HG03565 (cell line): ENCODE measurements around the gene BUB3.

Experiments
- ATAC-seq: cut with Tn5 transposase; IDR thresholded peaks from one replicate; pipeline ENCODE4 v1.9.1; 2021; ENCODE audit warnings: mild to moderate bottlenecking, moderate library complexity; ENCODE audit not compliant: unreplicated experiment

BUB3 gene

DNA sequence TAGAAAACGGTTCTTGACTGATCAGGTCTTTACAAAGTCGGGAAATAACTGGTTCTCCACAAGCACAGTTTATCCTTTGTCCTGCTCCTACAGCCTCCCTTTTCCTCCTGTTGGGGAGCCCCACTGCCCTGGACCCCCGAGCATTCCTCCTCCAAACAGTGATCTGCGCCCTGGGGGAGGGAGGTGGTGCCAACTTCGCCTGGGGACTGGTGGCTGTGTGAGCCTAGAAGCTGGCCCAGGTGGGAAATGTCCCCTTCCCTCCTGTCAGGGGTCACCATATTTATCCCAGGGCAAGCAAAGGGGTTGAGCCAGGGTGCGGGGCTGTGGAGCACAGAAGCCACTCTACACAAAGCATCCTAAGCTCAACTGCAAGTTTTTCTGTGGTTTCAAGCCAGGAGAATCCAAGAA, 13.2 kb upstream of the BUB3 start:
- ATAC-seq = no peak

DNA sequence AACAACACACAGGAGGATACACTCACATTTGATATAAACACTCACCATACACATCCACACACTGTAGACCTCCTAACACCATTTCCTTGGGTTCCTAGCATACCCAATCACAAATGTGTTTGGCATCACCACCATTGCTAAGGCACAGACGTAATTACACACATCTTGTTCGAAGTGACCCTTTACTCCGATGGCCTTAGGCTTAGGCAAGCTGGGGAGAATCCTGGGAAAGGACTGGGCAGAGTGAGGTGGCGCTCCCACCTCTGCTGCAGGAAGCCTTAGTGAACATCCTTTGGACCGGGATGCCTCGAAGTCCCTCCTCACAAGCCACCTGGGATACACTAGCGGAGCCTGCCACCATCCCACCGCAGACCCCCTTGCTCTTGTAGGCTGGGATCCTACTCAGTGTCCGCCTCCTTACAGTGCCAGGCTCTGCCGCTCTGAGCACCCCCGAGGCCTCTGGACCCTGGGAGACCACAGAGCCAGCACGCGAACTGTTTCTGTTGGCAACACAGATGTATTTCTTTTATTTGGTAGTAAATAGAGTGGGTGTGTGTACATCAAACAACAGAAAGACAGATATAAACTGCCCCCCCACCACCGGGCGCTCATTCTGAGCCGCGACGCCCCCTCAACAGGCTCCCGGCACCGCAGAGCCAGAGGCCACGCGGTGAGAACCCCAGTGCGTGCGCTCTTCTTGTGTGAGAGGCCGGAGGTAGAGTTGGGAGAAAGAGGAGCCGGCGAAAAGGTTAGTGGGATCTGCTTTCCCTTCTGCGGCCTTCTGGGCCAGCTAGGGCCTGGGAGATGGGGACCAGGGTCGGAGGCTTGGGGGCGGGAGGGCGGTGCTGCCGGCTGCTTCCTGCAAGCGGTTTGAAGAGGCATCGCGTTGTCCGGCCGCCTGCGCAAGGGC, 12.2 kb upstream of the BUB3 start:
- ATAC-seq = no peak

GRCh38 chr10:123142701-123143161, 11.5 kb upstream of the BUB3 start:
- no peak for ATAC-seq

- ATAC-seq = no peak
Measured at GRCh38 chr10:123143162-123143824, 10.9 kb upstream of the BUB3 start.

DNA sequence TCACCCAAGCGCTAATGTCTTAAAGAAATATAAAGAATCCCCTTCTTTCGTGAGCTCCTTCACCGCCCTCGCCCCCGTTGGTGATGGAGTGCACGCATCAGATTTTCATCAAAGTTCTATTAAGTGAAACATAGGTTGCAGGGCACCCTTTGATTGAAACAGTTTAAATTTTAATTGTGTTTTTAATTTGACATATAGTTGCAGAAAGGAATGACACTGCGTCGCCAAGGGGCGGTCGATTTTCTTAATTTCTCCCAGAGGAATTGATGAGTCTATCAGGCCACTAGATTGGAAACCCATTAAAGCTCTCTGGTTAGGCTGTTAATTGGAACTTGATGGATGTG, 10.4 kb upstream of the BUB3 start:
- ATAC-seq = no peak

- ATAC-seq = no peak
Measured at GRCh38 chr10:123144697-123145541, 9.3 kb upstream of the BUB3 start.

DNA sequence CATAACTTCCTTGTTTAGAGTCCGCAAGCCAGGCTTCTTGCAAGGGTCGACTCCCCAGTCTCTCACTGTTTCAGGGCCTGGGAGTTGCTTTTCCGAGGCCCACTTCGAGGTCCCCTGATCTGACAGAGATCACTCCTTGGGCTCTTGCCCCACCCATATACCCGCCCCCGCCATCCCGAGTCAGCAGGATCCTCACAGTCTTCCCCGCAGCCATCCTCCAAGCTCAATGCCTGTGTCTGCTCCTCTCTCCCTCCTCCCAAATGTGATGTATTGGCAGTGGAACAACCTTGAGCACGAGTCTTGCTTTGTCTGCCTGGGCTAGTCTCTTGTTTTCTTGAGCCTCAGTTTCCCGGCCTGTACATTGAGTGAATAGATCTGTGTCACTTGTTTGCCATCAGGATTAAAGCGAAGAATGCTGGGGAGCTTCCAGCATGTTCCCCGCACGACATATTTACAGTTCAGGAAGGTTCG, 8.6 kb upstream of the BUB3 start:
- ATAC-seq = no peak

- ATAC-seq = no peak
Measured at GRCh38 chr10:123146013-123146893, 7.9 kb upstream of the BUB3 start.

GRCh38 chr10:123146894-123147634, 7.1 kb upstream of the BUB3 start:
- ATAC-seq = no peak

DNA sequence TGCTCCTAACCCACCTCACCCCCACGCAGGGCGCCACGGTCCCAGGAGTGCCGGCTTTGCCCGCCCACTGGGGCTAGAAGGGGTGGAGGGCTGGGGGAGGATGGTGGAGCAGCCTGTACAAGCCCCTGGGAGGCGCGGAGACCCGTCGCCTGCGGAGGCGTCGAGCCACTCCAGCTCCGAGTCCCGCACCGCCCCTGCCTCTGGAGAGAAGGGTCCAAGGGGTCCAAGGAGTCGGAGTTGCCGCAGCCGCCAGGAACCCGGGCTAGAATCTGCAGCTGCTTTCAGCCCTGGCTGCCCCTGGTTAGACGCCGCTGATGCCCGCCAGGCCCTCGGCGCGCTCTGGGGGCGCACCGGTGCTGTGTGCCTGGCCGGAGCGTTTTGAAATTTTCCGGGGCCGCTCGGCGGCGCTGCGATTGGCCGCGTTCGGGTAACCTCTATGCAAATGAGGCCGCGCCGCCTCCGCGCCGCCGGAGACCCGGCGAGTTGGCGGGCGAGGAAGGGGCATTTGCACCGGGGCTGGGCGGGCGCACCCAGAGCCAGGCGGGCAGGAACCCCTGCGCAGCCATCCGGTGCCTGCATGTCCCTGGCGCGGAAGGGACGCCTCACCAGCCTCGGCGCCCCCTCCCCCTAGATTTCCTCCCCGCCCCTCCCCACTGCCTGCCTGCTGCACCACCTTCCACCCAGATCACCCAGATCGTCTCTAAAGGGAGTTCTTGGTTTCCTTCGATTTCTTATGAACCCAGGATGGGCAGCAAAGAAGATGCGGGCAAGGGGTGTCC, 6.4 kb upstream of the BUB3 start, which contains the start of gene HMX2:
TSS of gene HMX2 (plus strand) at position 502 of the 779 bp plus-strand sequence. CDS start at position 745, 243 bp downstream.
- peak; percentile 29 for ATAC-seq

- ATAC-seq = no peak
Measured at GRCh38 chr10:123148414-123149161, 5.6 kb upstream of the BUB3 start.

DNA sequence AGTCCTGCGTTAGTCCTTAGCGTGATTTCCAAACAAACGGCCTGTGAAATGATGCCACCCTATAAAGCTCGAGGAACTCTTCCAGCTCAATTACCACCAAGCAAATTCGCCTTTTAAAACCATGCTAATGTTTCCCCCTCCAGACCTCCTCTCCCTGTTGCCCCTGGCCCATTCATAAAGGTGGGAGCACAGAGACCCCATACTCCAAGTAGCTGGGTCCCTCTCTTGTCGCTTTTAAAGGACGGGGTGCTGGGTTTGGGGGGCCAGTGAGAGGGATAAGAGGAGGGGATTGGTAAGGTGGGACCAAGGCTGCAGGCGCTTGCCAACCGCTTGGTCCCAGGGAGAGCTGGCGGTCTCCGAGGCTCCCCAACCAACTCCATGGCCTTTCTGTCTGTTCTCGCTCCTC, 5.0 kb upstream of the BUB3 start:
- no peak for ATAC-seq

- ATAC-seq = no peak
Measured at GRCh38 chr10:123149568-123150270, 4.5 kb upstream of the BUB3 start.

- ATAC-seq = no peak
Measured at GRCh38 chr10:123150271-123150985, 3.8 kb upstream of the BUB3 start.

DNA sequence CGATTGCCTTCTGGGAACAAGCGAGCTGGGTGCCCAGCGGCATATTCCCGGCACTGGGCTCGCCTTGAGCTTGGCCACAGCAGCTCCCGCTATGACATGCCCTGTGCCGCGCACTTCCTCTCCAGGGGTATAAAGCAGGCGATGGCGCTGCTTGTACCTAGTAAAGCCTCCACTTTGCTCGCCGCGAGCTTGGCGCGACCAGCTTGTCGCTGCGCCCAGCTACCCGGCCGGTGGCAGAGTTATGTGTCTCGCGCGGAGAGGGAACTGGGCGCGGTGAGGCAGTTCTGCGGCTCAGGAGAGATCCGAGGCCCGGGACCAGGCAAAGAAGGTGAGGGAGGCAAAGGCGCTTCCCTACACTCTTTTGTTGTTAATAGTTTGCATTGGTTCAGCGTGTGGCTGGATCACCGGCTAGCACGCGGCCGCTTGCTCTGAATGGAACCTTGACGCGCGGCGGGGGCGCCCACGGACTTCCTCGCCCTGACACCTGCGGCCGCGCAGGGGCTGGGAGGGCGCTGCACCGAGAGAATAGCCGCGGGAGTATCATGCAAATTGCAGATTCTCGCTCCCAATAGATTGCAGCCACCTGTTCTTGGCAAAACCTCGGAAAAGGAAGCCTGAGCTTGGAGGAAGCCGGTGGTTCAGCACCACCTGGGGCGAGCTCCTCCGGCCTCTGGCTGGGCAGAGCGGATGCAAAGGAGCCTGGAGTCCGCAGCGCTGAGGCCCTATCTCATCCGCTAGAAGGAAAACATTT, 3.0 kb upstream of the BUB3 start:
- ATAC-seq = no peak

- ATAC-seq = no peak
Measured at GRCh38 chr10:123151737-123152135, 2.5 kb upstream of the BUB3 start.
